DMS79 (cell line): ENCODE results near the gene CDH4.

ENCODE experiments used
- DNase-seq: peaks from one replicate; lab custom pipeline; 2025; lab: John Stamatoyannopoulos, UW

The CDH4 gene

DNA sequence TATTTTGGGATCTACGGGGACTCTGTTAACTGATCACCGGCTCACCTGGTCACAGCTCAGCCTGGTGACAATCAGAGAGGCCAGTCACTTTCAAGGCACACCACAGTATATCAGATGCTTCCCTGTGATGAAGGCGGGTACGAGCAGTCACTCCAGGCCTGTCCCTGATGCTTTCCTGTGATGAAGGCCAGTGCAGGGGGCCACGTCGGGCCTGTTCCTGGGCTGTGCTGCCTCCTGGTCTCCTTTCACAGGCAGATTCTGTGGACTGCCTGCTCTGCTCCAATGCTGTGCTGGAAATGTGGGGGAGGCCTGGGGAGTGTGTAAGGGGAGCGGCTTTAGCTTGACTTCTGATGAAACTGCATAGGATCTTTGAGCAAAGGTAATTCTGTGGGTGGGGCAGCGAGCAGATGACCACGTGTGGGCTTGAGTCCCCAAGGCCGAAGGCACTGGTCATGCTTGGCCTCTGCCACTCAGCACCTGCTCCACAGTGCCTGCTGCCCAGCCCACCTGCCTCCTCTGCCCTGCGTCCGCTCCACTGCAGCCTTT lies 441.1 kb downstream of the CDH4 start:
- no peak for DNase-seq

DNA sequence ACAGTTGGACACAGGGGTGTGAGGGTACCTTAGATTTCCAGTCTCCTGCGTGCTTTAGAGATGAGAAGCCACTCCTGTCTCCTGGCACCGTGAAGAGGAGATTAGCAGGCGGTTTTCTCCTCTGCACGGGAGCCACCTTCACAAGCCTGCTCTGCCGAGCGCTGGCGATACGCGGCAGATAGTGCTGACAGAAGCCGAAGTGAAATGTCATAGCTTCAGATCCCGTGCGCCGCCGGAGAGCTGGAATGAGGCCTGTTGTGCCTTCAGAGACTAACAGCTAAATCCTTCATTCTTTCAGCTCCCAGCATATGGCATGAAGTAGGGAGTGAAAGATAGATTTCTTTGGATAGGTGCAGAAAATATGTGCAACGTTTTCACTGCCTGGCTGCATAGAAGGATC lies 442.6 kb downstream of the CDH4 start:
- DNase-seq: peak; percentile 18

DNA sequence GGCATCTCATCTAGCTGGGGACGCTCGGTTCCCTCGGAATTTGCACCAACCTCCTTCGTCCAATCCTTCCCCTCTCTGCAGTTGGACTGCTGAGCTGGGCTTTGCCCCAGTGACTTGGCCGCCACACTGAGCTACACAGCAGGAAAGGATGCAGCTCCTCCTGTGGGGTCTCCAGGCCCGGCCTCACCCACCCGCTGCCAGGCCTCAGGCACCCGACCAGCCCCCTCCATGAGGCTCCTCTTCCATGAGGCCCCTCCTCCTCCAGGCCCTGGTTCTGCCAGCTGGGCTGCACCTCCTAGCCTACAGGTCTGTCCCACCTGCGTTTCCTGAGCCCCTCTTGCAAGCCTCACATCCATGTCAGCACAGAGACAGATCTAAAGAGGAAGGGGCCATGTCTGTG lies 443.7 kb downstream of the CDH4 start:
- no peak for DNase-seq

DNA sequence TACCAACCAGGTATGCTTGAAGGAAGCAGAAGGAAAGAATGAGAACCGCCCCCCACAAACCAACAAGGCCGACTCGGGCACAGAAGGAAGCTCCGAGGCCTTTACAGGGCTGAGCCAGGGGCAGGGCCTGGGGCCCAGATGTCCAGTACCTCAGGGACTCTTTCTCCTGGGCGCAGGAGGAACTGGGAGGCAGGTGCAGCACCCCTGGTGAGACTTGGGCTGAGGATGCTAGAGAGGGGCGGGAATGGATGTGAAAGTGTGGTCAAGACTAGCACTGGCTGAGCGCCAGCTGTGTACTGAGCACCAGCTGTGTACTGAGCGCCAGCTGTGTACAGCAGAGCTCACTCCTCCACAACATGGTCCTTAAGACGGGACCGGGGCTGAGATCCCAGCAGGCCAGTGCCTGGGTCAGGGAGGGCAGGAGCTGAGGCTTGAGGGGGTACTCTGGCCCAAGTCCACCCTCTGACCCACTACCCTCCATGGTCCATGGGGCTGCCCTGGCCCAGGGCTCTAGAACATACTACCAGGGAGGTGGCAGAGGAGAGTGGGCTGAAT lies 444.2 kb downstream of the CDH4 start:
- no peak for DNase-seq

DNA sequence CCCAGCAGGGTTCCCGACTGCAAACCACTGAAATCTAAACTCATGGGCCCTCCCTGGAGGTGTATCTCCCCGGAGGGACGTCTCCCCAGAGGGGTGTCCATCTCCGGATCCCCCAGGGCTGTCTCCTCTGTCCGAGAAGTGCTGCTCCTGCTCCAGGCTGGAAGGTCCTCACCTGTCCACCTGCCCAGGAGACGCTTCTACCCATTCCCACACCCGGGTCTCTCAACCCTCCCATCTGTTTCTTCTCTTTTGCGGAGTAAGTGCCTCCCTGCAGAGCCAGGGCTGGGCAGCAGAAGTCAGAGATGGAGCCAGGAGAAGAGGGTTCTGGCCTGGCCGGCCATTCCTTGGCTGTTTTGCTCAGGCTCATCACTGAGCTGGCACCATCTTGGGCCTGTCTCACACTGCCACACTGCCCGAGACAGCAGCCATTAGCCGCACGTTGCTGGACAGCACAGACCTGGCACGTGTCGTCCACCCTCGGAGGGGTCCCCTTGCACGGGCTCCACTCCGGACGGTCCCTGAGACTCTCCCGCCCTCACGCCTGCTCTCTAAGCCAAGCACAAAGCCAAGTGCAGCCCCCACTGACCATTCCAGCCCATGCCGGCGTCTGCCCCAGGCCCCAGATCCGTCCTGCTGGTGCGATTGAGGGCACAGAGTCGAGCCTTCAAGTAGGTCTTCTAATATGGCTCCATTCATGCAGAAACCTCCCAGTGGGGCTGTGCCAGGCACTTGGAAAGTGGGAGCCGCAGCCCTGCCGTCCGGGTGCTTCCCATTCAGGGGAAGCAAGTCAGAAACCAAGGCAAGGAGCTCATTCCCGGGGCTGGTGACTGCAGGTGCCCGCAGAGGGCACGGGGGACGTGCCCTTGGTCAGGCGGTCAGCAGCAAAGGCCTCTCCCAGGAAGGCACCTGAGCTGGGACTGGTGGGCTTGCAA lies 445.9 kb downstream of the CDH4 start:
- DNase-seq: no peak

DNA sequence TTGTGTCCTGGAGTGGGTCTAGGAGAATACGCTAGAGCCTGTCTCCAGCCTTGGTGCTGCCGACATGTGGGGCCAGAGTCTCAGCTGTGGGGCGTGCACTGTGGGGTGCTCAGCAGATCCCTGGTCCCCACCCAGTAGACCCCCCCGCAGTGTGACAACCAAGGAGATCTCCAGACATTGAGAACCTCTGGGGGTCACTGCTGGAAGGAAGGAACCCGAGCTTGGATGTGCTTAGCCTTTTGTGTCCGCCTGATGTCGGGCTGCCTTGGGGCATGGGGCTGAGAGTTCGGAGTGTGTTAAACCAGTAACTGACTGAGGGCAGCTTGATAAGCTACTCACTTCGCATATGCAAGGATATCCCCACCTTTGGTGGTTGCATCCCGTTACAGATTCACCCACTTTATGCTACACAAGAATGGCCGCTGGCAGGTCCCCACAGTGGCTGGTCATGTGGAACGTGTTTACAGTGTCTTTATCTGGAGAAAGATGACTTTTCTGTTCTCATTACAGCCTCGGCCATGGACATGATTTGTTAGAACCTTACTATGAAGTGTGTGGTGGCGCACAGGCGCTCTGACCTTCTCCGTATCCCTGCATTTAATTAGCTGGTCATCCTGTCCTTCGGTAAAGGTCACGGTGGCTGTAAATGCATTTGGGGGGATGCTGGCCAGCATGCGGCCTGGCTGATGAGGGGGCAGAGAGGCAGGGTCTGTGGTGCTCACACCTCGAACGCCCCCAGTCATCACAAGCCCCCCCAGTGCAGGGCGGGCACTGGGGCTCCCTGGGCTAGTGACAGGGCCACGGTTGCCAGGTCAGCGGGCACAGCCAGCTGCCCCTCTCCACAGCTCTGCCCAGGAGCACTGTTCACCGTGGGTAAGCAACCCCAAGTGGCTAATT lies 446.8 kb downstream of the CDH4 start:
- DNase-seq: no peak

DNA sequence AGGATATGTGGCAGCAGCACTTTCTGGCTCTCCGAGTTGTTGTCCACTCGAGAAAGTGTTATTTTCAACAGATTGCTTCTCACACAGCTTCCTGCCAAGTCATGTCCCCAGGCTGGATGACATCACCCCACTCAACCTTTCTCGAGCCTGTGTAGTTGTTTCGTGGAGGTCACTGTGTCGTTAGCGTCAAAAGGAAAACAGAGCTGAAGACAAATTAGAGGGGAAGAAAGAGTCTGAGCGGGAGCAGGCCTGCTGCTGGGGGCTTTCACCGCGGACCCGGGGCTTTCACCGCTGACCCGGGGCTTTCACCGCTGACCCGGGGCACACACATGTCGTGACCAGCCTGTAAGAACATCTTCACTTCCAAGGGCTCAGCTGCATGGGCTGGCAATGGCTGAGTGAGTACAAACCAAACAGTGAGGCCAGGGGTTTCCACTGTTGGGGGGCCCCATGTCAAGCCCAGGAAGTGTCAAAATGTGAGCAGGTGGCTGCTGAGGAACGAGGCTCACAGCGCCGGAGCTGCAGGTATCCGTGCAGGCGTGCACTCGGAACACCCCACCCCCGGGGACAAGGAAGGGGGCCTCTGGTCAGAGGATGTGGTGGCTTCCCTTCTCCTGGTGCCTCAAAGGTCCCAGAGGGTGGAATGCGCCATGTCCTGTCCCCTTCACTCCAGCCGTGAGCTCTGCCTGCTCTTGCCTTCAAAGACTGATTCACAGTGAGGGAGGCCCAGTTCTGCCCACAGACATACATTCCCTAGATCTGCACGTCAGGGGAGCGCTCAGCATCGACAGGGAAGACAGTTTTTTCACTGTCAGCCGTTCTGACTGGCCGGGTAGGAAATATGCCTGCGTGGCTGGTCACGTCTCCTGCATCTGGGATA lies 447.7 kb downstream of the CDH4 start:
- peak; percentile 32 for DNase-seq

DNA sequence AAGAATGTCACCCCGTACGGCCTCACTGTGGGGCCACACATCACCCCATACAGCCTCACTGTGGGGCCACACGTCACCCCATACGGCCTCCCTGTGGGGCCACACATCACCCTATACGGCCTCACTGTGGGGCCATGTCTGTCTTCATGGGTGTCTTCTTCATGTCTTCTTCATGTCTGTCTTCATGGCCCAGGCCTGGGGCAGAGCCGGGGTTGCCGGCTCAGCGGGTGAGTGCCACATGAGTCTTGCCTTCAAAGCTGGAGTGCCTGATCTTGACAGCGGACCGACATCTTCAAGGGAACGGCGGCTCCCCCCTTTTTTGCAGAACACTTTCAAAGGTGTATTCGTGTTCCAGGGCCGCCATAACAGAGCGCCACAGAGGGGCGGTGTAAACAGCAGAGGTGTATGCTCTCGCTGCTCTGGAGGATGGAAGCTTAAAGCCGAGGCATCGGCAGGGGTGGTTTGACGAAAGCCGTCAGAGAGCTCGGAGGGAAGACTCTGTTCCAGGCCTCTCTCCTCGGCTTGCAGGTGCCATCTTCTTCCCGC lies 448.6 kb downstream of the CDH4 start:
- DNase-seq: no peak

DNA sequence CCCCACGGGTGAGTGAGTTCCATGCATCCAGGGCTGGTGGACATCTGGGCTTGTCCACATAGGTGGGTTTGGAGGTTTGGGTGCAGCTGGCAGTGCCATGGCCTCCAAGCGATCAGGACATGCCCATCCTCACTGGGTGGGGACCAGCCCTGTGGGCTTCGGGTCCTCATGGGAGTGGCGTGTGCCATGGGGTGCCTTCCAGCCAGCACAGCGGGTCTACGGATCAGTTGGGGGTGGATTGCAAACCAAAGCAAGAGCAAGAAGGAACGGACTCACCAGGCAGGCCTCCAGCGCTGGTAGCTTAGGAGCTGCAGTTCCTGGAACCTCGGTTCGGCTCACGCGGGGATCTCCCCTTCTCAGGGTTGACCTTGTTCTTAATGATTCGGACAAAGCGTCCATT lies 449.3 kb downstream of the CDH4 start:
- no peak for DNase-seq

DNA sequence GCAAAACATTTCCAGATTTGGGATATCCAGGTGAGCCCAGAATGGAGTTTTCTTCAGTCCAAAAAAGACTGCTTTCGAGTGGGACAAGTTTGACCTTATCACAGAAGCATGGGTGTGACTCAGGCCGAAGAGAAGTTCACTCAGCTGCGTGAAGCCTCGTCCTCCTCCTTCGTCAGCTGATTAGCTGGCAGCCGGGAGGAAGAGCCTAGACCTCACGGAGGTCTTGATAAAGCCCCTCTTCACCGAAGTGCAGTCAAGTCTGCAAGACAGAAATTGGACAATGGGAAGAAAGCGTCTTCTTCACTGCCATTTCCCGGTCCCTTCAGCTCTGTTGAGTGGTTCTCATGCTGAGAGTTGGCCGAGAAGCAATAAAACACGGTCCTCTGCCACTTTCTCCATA lies 449.7 kb downstream of the CDH4 start:
- DNase-seq: no peak

DNA sequence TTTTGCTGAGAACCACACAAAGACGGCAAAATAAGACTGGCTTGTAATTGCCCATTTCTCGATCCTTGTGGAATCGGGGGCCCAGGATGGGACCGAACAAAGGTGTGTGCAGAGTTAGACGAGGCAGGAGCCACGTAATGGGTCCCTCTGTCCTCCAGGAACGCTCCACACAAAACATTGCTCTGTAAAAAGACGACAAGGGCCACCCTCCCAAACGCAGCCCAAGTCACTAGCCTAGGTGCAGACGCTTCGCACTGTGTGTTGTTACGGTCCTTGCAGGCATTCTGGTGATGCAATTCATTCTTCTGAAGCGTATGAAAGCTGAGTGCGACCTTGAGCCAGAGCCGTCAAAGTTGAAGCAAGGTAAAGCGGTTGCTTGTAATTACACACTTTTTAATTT lies 450.2 kb downstream of the CDH4 start:
- no peak for DNase-seq

DNA sequence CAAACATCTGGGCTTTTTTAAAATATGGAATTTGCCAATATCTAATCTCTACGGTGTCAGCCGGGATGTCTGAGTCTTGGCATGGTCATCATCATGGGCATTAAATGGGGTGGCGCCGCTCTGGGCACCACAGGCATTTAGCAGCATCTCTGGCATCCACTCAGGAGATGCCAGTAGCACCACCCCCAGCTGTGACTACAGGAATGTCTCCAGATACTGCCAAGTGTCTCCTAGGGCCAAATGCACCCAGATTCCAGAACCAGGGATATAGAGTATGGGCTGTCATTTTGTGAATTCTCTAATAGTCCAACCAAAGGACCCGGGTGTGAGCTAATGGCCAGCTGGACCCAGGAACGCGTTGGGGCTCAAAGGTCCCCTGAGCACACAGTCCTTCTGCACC lies 452.6 kb downstream of the CDH4 start:
- no peak for DNase-seq

DNA sequence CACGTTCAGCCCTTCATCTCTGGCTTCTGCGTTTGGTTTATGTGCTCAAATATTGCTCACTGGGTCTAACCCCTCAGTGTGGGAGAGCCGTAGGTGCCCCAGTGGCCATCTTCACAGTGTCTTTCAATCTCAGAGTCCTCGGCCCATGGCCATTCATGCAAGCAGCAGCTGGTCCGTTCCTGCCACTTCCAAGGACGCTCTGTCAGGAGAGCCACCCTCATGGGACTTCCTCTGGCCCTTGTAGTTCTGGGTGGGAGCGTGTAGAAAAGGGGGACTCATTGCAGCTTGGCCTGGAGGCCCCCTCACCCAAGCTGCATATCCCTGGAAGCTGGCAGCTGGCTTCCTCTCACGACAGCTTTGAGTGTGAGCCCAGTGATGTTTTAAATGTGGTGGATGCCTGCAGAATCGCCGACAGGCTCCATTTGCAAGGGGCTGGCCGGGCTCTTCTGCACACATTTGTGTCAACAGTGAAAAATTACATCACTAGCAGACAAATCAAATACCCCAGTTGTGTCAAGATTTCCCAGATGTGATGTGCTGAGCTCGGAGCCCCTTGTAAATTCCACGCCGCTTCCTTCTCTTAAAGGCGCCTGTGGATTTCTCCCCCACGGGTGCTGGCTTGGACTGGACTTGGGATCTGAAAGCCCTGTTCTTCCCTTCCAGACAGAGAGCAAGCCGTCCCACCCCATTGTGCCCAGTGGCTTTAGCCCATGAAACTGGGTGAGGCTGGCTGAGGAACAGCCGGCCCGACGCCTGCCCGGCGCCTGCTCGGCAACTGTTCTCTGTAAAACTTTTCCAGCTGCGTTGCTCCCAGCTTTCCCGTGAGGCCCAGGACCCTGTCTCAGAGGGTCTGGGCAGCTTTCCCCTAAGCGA lies 453.6 kb downstream of the CDH4 start:
- no peak for DNase-seq

DNA sequence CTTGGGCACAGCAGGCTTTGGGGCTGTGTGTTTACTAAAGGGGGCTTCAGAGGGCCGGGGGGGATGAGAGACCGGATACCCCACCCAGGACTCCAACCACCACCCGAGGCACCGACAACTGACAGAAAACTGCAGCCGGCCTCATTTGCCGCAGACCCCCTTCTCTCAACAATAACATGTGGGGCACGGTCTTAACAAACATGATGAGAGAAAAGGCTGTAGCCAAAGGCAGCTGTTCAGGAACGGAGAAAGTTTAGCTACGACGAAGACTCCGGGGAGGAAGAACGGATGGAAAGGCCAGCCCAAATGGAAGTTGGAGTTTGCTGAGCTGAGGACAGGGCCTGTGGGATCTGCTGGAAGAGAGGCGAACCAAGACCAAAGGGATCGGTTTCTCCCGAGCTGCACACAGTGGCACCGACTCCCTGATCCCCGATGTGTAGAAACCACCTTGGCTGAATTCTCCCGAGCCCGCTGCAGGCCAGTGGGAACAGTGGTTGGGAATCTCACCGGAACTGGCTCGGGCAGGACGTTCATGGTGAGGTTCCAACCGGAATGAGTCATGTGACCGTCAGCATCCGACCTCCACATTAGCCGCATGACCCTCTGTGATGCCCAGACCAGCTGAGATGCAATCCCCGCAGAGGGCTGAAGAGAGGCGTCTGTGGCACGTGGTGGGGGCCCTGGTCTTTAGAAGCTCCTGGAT lies 454.3 kb downstream of the CDH4 start:
- no peak for DNase-seq

DNA sequence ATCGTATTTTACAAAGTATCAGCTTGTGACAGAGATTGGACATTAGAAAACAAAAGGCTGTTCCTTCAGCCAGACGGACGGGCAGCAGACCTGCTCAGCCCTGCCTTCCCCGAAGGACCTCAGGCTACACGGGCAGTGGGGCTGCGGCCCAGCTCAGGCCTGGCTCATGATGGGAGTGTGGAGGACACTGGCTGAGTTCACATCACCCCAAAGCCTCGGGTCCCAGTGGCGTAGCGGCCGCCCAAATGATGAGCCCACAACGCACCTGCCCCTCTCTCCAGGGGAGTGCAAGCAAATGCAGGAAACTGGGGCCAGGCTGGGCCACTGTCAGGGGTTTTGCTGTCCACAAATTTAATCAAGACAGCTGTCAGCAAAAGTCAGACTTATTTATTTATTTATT lies 456.8 kb downstream of the CDH4 start:
- no peak for DNase-seq

DNA sequence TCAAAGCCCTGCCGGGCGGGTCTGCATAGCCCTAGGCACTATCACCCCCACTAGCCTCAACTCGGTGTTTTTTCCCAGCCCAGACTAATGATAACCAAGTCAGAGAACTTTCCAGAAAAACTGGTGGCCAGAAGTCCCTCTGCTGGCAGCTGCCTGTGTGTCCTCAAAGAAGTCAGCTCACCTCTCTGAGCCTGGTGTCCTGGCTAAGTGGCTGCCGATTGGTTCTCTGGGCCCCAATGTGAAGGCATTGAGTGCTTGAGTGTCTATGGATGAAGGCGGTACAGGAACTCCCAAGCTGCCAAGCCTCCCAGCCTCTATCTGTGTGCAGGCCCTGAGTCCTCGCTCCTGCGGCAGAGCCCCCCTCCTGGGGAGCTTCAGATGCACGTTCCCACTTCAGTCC lies 458.0 kb downstream of the CDH4 start:
- DNase-seq: no peak

DNA sequence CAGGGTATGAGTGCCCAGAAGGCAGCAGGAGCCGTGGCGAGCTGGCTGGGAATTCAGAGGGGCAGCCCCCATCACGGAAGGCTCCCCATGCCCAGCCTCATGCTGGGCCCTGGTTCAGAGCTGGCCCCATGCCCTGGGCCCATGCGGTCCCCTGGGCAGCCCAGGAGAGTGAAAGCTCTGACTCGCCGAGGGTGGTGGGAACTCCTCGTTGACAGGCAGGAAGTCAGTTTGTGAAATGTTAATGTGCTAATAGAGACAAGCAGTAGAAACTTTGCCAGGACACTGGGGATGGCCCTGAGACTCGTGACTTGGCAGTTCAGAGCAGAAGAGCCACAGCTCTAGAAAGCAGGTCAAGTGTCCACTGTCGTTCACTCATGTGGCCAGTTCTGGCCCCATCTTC lies 460.6 kb downstream of the CDH4 start:
- no peak for DNase-seq

DNA sequence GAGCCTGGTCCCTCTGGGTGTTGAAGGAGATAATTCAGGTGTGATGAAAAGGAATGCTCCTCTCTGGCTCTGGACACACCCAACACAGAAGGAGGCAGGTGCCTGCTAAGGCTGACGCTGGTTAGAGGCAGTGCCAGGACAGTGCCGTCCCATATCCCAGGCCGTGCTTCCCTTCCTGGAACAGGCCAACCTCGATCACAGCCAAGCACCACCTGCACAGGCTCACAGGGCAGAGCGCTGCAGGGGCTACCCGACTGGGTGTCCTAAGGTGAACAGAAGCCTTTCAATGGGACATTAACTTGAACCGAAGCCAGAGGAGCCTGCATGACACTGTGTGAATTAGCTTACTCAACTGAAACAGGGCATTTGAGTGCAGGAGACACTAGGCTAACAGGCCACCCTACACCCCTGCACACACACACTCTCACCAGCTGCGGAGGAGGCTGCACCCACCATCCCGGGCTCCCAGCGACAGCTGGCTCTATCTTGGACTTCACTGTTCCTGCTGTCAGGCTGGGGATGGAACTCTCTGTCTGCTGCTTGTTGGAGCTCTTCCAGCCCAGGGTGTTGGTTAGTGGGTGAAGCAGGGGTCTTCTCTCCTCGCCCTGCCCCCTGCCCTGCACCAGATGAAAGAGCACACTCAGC lies 466.4 kb downstream of the CDH4 start:
- DNase-seq: peak; percentile 46
